Trophoblast cell (in vitro differentiated cells and primary cell): Measurements from ENCODE around the gene A1BG.

Experiments used
- DNase-seq, 2 donors: peaks; one replicate each; pipeline ENCODE4 v3.0.0-alpha.2; 2016
- H2AFZ ChIP-seq: 2 replicates; pipeline ENCODE4 v1.6.1; 2013; ENCODE audit warnings: low read length, moderate library complexity, mild to moderate bottlenecking; ENCODE audit not compliant: insufficient read depth, poor library complexity
- H2AK5ac ChIP-seq: 2 replicates; pipeline ENCODE4 v1.6.1; 2013; ENCODE audit warnings: mild to moderate bottlenecking, low read length
- H2BK120ac ChIP-seq: 2 replicates; pipeline ENCODE4 v1.6.1; 2013; ENCODE audit warnings: low read length, mild to moderate bottlenecking, moderate library complexity; ENCODE audit not compliant: insufficient read depth, poor library complexity
- H2BK12ac ChIP-seq: 2 replicates; pipeline ENCODE4 v1.6.1; 2013; ENCODE audit warnings: mild to moderate bottlenecking, low read length, moderate library complexity
- H2BK5ac ChIP-seq: 2 replicates; pipeline ENCODE4 v1.6.1; 2013; ENCODE audit warnings: low read length, low read depth, moderate library complexity, mild to moderate bottlenecking; ENCODE audit not compliant: poor library complexity
- H3K14ac ChIP-seq: 2 replicates; pipeline ENCODE4 v1.6.1; 2013; ENCODE audit warnings: mild to moderate bottlenecking, low read length
- H3K18ac ChIP-seq: 2 replicates; pipeline ENCODE4 v1.6.1; 2013; ENCODE audit warnings: mild to moderate bottlenecking, low read length
- H3K23ac ChIP-seq: 2 replicates; pipeline ENCODE4 v1.6.1; 2013; ENCODE audit warnings: low read length
- H3K27ac ChIP-seq: 2 replicates; pipeline ENCODE4 v1.5.1; 2013; ENCODE audit warnings: low read depth, mild to moderate bottlenecking, inconsistent platforms, low read length, moderate library complexity
- H3K27me3 ChIP-seq: 2 replicates; pipeline ENCODE4 v1.6.1; 2013; ENCODE audit warnings: inconsistent platforms, mild to moderate bottlenecking, low read length, moderate library complexity; ENCODE audit not compliant: insufficient read depth
- H3K36me3 ChIP-seq, 2 experiments: 1 replicate in 1 of 2; 2 replicates in 1 of 2; pipeline ENCODE4 v1.6.1; 2013; ENCODE audit warnings: low read length in 2 of 2, mild to moderate bottlenecking in 2 of 2, moderate library complexity in 1 of 2; ENCODE audit not compliant: insufficient read depth in 2 of 2, control insufficient read depth in 1 of 2
- H3K4ac ChIP-seq: 2 replicates; pipeline ENCODE4 v1.6.1; 2013; ENCODE audit warnings: low read depth, mild to moderate bottlenecking, low read length, moderate library complexity
- H3K4me1 ChIP-seq, 2 experiments: 1 replicate in 1 of 2; 2 replicates in 1 of 2; pipeline ENCODE4 v1.6.1; 2013; ENCODE audit warnings: low read length in 2 of 2, mild to moderate bottlenecking in 2 of 2, moderate library complexity in 1 of 2; ENCODE audit not compliant: insufficient read depth in 2 of 2, control insufficient read depth in 1 of 2
- H3K4me2 ChIP-seq: 2 replicates; pipeline ENCODE4 v1.6.1; 2013; ENCODE audit warnings: inconsistent platforms, mild to moderate bottlenecking, low read length, moderate library complexity
- H3K4me3 ChIP-seq: 2 replicates; pipeline ENCODE4 v1.5.1; 2013; ENCODE audit warnings: mild to moderate bottlenecking, low read depth, low read length, inconsistent platforms
- H3K79me1 ChIP-seq: one replicate; pipeline ENCODE4 v1.6.1; 2013; ENCODE audit warnings: low read length
- H3K79me2 ChIP-seq: 2 replicates; pipeline ENCODE4 v1.6.1; 2013; ENCODE audit warnings: low read length, mild to moderate bottlenecking; ENCODE audit not compliant: control insufficient read depth, insufficient read depth, poor library complexity
- H3K9ac ChIP-seq: 2 replicates; pipeline ENCODE4 v1.6.1; 2013; ENCODE audit warnings: mild to moderate bottlenecking, low read length
- H3K9me3 ChIP-seq: 2 replicates; pipeline ENCODE4 v1.6.1; 2013; ENCODE audit warnings: low read depth, mild to moderate bottlenecking, control low read depth, inconsistent platforms, low read length; ENCODE audit not compliant: insufficient read depth
- H4K12ac ChIP-seq: 2 replicates; pipeline ENCODE4 v1.6.1; 2013; ENCODE audit warnings: low read depth, mild to moderate bottlenecking, low read length, moderate library complexity
- H4K8ac ChIP-seq: 2 replicates; pipeline ENCODE4 v1.6.1; 2013; ENCODE audit warnings: low read depth, mild to moderate bottlenecking, low read length, moderate library complexity
- H4K91ac ChIP-seq: one replicate; pipeline ENCODE4 v1.6.1; 2013; ENCODE audit warnings: low read depth, mild to moderate bottlenecking, low read length, moderate library complexity
- WGBS: extraction: QIAGEN DNeasy Blood & Tissue Kit; methylation state at CpG from one replicate; pipeline ENCODE4 v1.1.7; 2013; ENCODE audit warnings: missing lambda C conversion rate; ENCODE audit not compliant: insufficient read length, insufficient coverage; ENCODE audit errors: extremely low coverage; 5-methylcytosine and 5-hydroxymethylcytosine counted together

Gene A1BG

GRCh38 chr19:58346961-58347929 lies 6.0 kb downstream of the A1BG start:
- Histone ChIP-seq H3K23ac (no peak overlapping the region), H3K79me2 (peaks cover 2% of the 10 kb centered on the region), H3K4ac (no peak overlapping the region), H3K4me3 (peak overlapping the region; percentile 71), H2AFZ (peak overlapping the region; percentile 83), H3K27ac (no peak overlapping the region), H3K36me3 (no peaks in the 10 kb centered on the region), H3K18ac (peak overlapping the region; percentile 62), H2BK12ac (no peak overlapping the region), H2BK120ac (no peak overlapping the region), H4K8ac (peak overlapping the region; percentile 81), H3K27me3 (peaks cover 15% of the 10 kb centered on the region), H2AK5ac (no peak overlapping the region), H3K14ac (peak overlapping the region; percentile 51), H3K79me1 (peaks cover 4% of the 10 kb centered on the region), H3K4me1 (peaks cover 3 to 7% of the 10 kb centered on the region in 2 experiments), H4K91ac (peak overlapping the region; percentile 28), H3K4me2 (peak overlapping the region; percentile 96), H3K9me3 (no peaks in the 10 kb centered on the region), H2BK5ac (no peak overlapping the region), H4K12ac (peak overlapping the region; percentile 43), H3K9ac (no peak overlapping the region)
- WGBS, result no CpG with 5 or more reads among the region's 82 CpGs
- DNase-seq, result peak in 1 of 2 donors; percentile 17

DNA sequence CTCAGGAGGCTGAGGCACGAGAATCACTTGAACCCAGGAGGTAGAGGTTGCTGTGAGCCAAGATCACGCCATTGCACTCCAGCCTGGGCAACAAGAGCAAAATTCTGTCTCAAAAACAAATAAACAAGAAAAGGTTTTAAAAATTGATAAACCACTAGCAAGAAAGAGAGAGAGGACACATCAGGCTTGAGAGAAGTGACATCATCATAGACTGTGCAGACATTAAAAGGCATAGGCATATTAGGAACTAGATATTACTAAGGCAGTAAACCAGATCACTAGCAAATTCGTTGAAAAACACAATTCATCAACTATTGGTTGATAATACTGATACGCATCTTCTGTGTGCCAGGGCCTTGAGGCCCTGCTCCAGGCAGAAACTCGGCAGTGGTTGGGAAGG lies 7.7 kb downstream of the A1BG start:
- peaks cover 15% of the 10 kb centered on the region for H3K27me3 ChIP-seq
- peaks cover 1% of the 10 kb centered on the region for H3K9me3 ChIP-seq
- H3K36me3 ChIP-seq, result peaks cover 0 to 4% of the 10 kb centered on the region in 2 experiments
- H2BK5ac ChIP-seq, result no peak overlapping the region
- H2BK120ac ChIP-seq, result no peak overlapping the region
- no peak overlapping the region for H3K4ac ChIP-seq
- peaks cover 4% of the 10 kb centered on the region for H3K79me1 ChIP-seq
- no peak overlapping the region for H4K12ac ChIP-seq
- no peak overlapping the region for H3K27ac ChIP-seq
- H3K23ac ChIP-seq, result no peak overlapping the region
- no peak overlapping the region for H3K4me2 ChIP-seq
- no CpG with 5 or more reads among the region's 5 CpGs for WGBS
- no peak overlapping the region for H3K18ac ChIP-seq
- H4K91ac ChIP-seq, result no peak overlapping the region
- peaks cover 2% of the 10 kb centered on the region for H3K79me2 ChIP-seq
- H2BK12ac ChIP-seq, result no peak overlapping the region
- no peak overlapping the region for H3K14ac ChIP-seq
- no peak overlapping the region for H3K4me3 ChIP-seq
- no peak for DNase-seq
- H2AFZ ChIP-seq, result no peak overlapping the region
- no peak overlapping the region for H3K9ac ChIP-seq
- peaks cover 3 to 7% of the 10 kb centered on the region in 2 experiments for H3K4me1 ChIP-seq
- H4K8ac ChIP-seq, result no peak overlapping the region
- H2AK5ac ChIP-seq, result no peak overlapping the region

DNA sequence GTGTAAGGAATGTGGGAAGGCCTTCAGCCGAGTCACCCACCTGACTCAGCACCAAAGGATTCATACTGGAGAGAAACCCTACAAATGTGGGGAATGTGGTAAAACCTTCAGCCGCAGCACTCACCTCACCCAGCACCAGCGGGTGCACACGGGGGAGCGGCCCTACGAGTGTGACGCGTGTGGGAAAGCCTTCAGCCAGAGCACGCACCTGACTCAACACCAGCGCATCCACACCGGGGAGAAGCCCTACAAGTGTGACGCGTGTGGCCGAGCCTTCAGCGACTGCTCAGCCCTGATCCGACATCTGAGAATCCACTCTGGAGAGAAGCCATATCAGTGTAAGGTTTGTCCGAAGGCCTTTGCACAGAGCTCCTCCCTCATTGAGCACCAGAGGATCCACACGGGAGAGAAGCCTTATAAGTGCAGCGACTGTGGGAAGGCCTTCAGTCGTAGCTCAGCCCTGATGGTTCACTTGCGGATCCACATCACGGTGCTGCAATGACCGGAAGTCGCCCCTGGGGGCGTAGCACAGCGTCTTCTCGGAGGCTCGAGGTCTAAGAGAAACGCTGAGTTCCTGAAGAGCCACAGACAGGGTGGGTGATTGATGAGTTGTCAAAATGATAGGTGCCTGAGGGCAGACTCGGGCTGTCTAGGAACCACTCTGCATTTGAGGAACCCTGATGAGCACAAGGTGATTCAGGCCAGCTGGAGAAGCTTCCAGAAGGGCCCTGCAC lies 14.3 kb downstream of the A1BG start:
- DNase-seq, result no peak
- Histone ChIP-seq H3K14ac (no peak overlapping the region), H3K18ac (no peak overlapping the region), H3K79me1 (no peaks in the 10 kb centered on the region), H3K9me3 (peaks cover 12% of the 10 kb centered on the region), H2BK12ac (no peak overlapping the region), H2AFZ (no peak overlapping the region), H2AK5ac (no peak overlapping the region), H3K4ac (no peak overlapping the region), H3K4me2 (no peak overlapping the region), H3K9ac (no peak overlapping the region), H3K36me3 (peaks cover 34 to 49% of the 10 kb centered on the region in 2 experiments), H2BK120ac (no peak overlapping the region), H4K8ac (no peak overlapping the region), H3K4me3 (no peak overlapping the region), H3K27ac (no peak overlapping the region), H2BK5ac (no peak overlapping the region), H4K91ac (no peak overlapping the region), H3K4me1 (no peaks in the 10 kb centered on the region), H4K12ac (no peak overlapping the region), H3K23ac (no peak overlapping the region), H3K79me2 (no peaks in the 10 kb centered on the region), H3K27me3 (no peaks in the 10 kb centered on the region)
- no CpG with 5 or more reads among the region's 30 CpGs for WGBS

GRCh38 chr19:58338336-58338735 lies 15.0 kb downstream of the A1BG start:
- Histone ChIP-seq H4K12ac (no peak overlapping the region), H2BK120ac (no peak overlapping the region), H3K14ac (no peak overlapping the region), H3K4me2 (no peak overlapping the region), H3K79me2 (no peaks in the 10 kb centered on the region), H3K4me1 (no peaks in the 10 kb centered on the region), H3K4ac (no peak overlapping the region), H3K79me1 (no peaks in the 10 kb centered on the region), H2BK12ac (no peak overlapping the region), H2BK5ac (no peak overlapping the region), H3K36me3 (peaks cover 34 to 49% of the 10 kb centered on the region in 2 experiments), H3K4me3 (no peak overlapping the region), H3K9ac (no peak overlapping the region), H4K8ac (no peak overlapping the region), H3K18ac (no peak overlapping the region), H3K9me3 (peaks cover 12% of the 10 kb centered on the region), H3K27ac (no peak overlapping the region), H2AK5ac (no peak overlapping the region), H3K23ac (no peak overlapping the region), H4K91ac (no peak overlapping the region), H2AFZ (no peak overlapping the region), H3K27me3 (no peaks in the 10 kb centered on the region)
- no peak for DNase-seq
- no CpG with 5 or more reads among the region's 11 CpGs for WGBS
